Keratinocyte (primary cell): ENCODE data around the gene SCAF1.

Experiments
- EZH2 ChIP-seq: IDR thresholded peaks from one replicate; pipeline ENCODE4 v1.6.1; 2012; ENCODE audit warnings: inconsistent platforms, mild to moderate bottlenecking, low read length, moderate library complexity
- TF ChIP-seq, protein P1 (sequence below), 3 experiments: IDR thresholded peaks in 1 of 3; conservative IDR thresholded peaks in 1 of 3; optimal IDR thresholded peaks in 1 of 3; 2 replicates in 2 of 3; 3 replicates in 1 of 3; pipeline versions ENCODE3 to v1.5.1; 2011; ENCODE audit warnings: low read length in 3 of 3, mild to moderate bottlenecking in 3 of 3, moderate library complexity in 2 of 3, control low read depth in 1 of 3, inconsistent platforms in 1 of 3; ENCODE audit not compliant: insufficient read depth in 2 of 3; ENCODE audit errors: extremely low read depth in 1 of 3

DNA sequence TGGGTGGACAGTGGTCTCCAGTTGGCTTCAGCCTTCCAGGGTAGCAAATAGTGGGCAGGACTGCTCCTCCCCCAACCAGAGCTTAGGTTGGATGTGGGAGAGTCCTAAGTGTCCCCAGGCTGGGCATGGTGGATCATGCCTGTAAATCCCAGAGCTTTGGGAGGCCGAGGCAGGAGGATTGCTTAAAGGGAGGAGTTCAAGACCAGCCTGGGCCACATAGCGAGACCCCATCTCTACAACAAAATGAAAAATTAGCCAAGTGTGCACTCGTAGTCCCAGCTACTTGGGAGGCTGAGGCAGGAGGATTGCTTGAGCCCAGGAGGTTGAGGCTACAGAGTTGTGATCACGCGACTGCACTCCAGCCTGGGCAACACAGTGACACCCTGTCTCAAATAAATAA, 9.4 kb upstream of the SCAF1 start:
- TF ChIP-seq, protein P1, sequence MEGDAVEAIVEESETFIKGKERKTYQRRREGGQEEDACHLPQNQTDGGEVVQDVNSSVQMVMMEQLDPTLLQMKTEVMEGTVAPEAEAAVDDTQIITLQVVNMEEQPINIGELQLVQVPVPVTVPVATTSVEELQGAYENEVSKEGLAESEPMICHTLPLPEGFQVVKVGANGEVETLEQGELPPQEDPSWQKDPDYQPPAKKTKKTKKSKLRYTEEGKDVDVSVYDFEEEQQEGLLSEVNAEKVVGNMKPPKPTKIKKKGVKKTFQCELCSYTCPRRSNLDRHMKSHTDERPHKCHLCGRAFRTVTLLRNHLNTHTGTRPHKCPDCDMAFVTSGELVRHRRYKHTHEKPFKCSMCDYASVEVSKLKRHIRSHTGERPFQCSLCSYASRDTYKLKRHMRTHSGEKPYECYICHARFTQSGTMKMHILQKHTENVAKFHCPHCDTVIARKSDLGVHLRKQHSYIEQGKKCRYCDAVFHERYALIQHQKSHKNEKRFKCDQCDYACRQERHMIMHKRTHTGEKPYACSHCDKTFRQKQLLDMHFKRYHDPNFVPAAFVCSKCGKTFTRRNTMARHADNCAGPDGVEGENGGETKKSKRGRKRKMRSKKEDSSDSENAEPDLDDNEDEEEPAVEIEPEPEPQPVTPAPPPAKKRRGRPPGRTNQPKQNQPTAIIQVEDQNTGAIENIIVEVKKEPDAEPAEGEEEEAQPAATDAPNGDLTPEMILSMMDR (optimal IDR thresholded peaks at IDR 0.05 in 1 of 3, IDR thresholded peaks at IDR 0.05 in 1 of 3, conservative IDR thresholded peaks at IDR 0.05 in 1 of 3; ENCODE audit: extremely low read depth in 1 of 3, insufficient read depth in 2 of 3, low read length in 3 of 3), result no peak
- no peak for TF ChIP-seq EZH2
